Endothelial cell (in vitro differentiated cells): ENCODE results near the gene TMEM150A. TPM values are rescaled to one million over a fixed set of nuclear protein-coding genes. Genes with fewer than 3 reads are reported as not detected.

Experiments used
- DNase-seq: peaks from one replicate; pipeline ENCODE4 v3.0.0; 2021; ENCODE audit warnings: low spot score
- H3K27ac Mint-ChIP-seq: one replicate; pipeline ENCODE4 v1.8.0; 2021; ENCODE audit warnings: mixed read lengths, inconsistent platforms; ENCODE audit not compliant: unreplicated experiment
- H3K27me3 Mint-ChIP-seq: one replicate; pipeline ENCODE4 v1.8.0; 2021; ENCODE audit warnings: mild to moderate bottlenecking, moderate library complexity, mixed read lengths, inconsistent platforms; ENCODE audit not compliant: unreplicated experiment
- H3K36me3 Mint-ChIP-seq: one replicate; pipeline ENCODE4 v1.8.0; 2021; ENCODE audit warnings: mild to moderate bottlenecking, low read depth, mixed read lengths, inconsistent platforms; ENCODE audit not compliant: unreplicated experiment
- H3K4me1 Mint-ChIP-seq: one replicate; pipeline ENCODE4 v1.8.0; 2021; ENCODE audit warnings: mild to moderate bottlenecking, mixed read lengths, inconsistent platforms; ENCODE audit not compliant: unreplicated experiment
- H3K4me3 Mint-ChIP-seq: one replicate; pipeline ENCODE4 v1.8.0; 2021; ENCODE audit warnings: mild to moderate bottlenecking, mixed read lengths, inconsistent platforms; ENCODE audit not compliant: unreplicated experiment
- H3K9me3 Mint-ChIP-seq: one replicate; pipeline ENCODE4 v1.8.0; 2021; ENCODE audit warnings: mixed read lengths, inconsistent platforms; ENCODE audit not compliant: unreplicated experiment
- total RNA-seq: library from RNA; stranded (reverse); fragmentation: NEBNext Ultra II Directional; extraction: Animal tissue kit (Norgen Biotek cat#: 25700); gene quantifications from one replicate; pipeline ENCODE4 v1.2.1, GENCODE V29; 2021; ENCODE audit not compliant: unreplicated experiment
- TF ChIP-seq, protein P1 (sequence below): fragments of 200-600 bp; sonication (generic); IDR thresholded peaks from one replicate; pipeline ENCODE4 v1.5.0; 2021; ENCODE audit warnings: antibody characterized with exemption; ENCODE audit not compliant: unreplicated experiment

Gene TMEM150A
- total RNA-seq, 1 donor from 2014 or later: 42.4 TPM

DNA sequence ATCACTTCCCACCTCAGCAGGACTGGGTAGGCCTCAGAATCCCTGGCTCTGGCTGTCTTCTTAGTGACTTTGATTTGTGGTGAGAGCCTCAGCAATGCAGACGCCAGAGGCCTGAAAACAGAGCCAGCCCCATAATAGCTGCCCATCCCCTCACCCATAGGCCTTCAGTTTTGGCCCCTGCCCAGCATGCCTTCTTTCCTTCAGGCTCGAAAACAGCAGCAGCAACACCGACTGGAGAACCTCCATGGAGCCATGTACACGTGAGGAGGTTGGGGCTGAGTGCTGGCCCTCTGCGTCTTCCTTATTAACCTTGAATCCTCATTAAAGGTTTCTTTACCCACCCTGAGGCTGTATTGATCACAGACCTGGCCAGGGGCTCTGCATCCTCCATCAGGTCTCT, 5.3 kb downstream of the TMEM150A start:
- H3K27ac Mint-ChIP-seq: no peak overlapping the region
- H3K9me3 Mint-ChIP-seq: no peaks in the 10 kb centered on the region

DNA sequence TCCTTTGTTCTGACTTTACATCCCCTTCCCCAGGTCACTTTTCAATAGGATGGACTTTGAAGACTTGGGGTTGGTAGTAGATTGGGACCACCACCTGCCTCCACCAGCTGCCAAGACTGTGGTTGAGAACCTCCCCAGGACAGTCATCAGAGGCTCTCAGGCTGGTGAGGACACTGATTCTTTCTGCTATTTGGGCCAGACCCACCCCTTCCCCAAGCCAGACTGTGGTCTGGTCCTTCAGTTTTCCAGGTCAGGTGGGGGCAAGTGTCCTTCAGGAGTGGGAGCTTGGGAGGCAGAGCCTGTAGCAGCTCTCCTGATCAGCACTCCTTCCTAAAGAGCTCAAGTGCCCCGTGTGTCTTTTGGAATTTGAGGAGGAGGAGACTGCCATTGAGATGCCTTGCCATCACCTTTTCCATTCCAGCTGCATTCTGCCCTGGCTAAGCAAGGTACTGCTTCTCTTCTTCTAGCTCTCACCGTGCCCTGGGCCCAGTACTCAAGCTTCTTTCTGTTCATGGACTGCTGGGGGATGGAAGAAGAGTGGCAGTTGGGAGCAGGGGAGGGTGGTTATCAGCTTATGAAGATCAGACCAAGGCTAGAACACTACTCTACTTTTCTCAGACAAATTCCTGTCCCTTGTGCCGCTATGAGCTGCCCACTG, 5.9 kb downstream of the TMEM150A start:
- TF ChIP-seq, protein P1, sequence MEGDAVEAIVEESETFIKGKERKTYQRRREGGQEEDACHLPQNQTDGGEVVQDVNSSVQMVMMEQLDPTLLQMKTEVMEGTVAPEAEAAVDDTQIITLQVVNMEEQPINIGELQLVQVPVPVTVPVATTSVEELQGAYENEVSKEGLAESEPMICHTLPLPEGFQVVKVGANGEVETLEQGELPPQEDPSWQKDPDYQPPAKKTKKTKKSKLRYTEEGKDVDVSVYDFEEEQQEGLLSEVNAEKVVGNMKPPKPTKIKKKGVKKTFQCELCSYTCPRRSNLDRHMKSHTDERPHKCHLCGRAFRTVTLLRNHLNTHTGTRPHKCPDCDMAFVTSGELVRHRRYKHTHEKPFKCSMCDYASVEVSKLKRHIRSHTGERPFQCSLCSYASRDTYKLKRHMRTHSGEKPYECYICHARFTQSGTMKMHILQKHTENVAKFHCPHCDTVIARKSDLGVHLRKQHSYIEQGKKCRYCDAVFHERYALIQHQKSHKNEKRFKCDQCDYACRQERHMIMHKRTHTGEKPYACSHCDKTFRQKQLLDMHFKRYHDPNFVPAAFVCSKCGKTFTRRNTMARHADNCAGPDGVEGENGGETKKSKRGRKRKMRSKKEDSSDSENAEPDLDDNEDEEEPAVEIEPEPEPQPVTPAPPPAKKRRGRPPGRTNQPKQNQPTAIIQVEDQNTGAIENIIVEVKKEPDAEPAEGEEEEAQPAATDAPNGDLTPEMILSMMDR: no peak
- no peak for DNase-seq
- Mint-ChIP-seq H3K27me3 (peaks cover 24% of the 10 kb centered on the region), H3K36me3 (peaks cover 36% of the 10 kb centered on the region), H3K27ac (peak overlapping the region; percentile 48), H3K4me3 (peak overlapping the region; percentile 98), H3K9me3 (no peaks in the 10 kb centered on the region), H3K4me1 (peaks cover 53% of the 10 kb centered on the region)

More for the DNA sequence above, 5.3 kb downstream of the TMEM150A start:
- Mint-ChIP-seq H3K4me3 (peak overlapping the region; percentile 98), H3K36me3 (peaks cover 36% of the 10 kb centered on the region), H3K27me3 (peaks cover 24% of the 10 kb centered on the region), H3K4me1 (peaks cover 51% of the 10 kb centered on the region)
- TF ChIP-seq, protein P1: no peak
- DNase-seq: no peak

DNA sequence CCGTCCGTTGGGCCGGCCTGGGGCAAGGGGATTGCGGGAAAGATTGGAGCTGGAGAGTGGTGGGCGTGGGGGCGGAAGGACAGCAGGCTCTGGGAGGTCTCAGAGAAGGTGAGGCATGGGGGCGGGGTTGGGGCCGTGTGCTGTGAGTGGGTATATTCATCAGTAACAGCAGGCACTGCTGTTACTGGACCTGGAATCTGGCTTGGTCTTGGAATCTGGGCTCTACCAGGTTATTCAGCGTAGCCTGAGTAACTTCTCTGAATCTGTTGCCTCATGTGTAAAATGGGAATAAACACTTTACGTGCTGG, 6.5 kb downstream of the TMEM150A start:
- DNase-seq: no peak
- Mint-ChIP-seq H3K27me3 (peaks cover 22% of the 10 kb centered on the region), H3K36me3 (peaks cover 42% of the 10 kb centered on the region), H3K27ac (peak overlapping the region; percentile 94), H3K4me1 (peaks cover 58% of the 10 kb centered on the region), H3K9me3 (no peaks in the 10 kb centered on the region), H3K4me3 (peak overlapping the region; percentile 98)
- TF ChIP-seq, protein P1: no peak

DNA sequence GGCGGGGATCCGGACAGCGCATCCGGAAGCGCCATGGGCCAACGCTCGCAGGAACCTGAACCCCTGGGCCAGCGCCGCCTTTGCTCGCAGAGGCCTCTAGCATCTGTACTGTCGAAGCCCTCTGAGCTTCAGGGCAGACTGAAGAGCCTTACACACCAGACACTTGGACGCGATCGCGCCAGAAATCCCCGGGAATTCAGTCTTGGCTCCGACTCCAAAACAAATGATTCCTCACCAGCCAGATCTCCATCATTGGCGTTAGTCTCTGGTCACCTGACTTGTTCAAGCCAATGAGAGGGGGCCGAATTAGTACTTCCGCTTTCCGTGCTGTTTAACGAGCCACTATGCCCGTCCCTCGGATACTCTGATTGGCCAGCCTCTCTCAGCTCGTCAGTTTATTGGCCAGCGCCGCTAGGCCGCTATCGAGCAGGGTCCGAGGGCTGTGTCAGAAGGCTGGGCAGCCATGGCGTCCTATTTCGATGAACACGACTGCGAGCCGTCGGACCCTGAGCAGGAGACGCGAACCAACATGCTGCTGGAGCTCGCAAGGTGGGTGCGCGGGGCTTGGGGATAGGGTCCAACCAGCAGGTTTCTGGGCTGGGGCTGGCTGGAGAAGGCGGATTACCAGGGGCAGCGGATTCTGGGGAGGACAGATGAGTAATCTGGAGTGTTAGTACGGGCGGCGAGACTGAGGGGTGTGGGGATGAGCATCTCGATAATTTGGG, 7.0 kb downstream of the TMEM150A start, which contains the start of gene RNF181:
RNF181 (plus strand) TSS at position 445 of the 725 bp plus-strand sequence; CDS start at position 464, 19 bp downstream.
- Mint-ChIP-seq H3K27ac (peak within 1 kb of the TSS; percentile 94), H3K27me3 (peaks cover 26% of the 10 kb centered on the region), H3K4me3 (peak within 1 kb of the TSS; percentile 98), H3K4me1 (peaks cover 63% of the 10 kb centered on the region), H3K36me3 (peaks cover 42% of the 10 kb centered on the region), H3K9me3 (no peaks in the 10 kb centered on the region)
- TF ChIP-seq, protein P1: no peak
- peak; percentile 89 for DNase-seq
